H9 (cell line): ENCODE data around the gene IP6K3. TPM values are rescaled to one million over a fixed set of nuclear protein-coding genes. Genes with fewer than 3 reads are reported as not detected.

Experiments used
- DNase-seq: peaks from one replicate; pipeline ENCODE4 v3.0.0-alpha.2; 2017
- H2AFZ ChIP-seq: one replicate; pipeline ENCODE4 v1.6.1; 2013; ENCODE audit warnings: mild to moderate bottlenecking, low read length, control low read depth, moderate library complexity
- H2AK5ac ChIP-seq: 2 replicates; pipeline ENCODE4 v1.6.1; 2013; ENCODE audit warnings: low read length, control low read depth, mixed read lengths; ENCODE audit not compliant: insufficient read length
- H2BK120ac ChIP-seq: one replicate; pipeline ENCODE4 v1.6.1; 2013; ENCODE audit warnings: low read depth, mild to moderate bottlenecking, low read length, control low read depth, inconsistent platforms; ENCODE audit not compliant: poor library complexity, severe bottlenecking
- H2BK12ac ChIP-seq: 2 replicates; pipeline ENCODE4 v1.6.1; 2013; ENCODE audit warnings: low read length, control low read depth, mixed read lengths, low read depth; ENCODE audit not compliant: insufficient read length
- H2BK15ac ChIP-seq: 2 replicates; pipeline ENCODE4 v1.6.1; 2013; ENCODE audit warnings: low read depth, low read length, control low read depth
- H2BK20ac ChIP-seq: one replicate; pipeline ENCODE4 v1.6.1; 2013; ENCODE audit warnings: low read depth, mild to moderate bottlenecking, low read length, control low read depth, inconsistent platforms; ENCODE audit not compliant: poor library complexity, severe bottlenecking
- H2BK5ac ChIP-seq: 2 replicates; pipeline ENCODE4 v1.6.1; 2013; ENCODE audit warnings: low read length, control low read depth, mixed read lengths; ENCODE audit not compliant: insufficient read length
- H3K14ac ChIP-seq: 2 replicates; pipeline ENCODE4 v1.6.1; 2013; ENCODE audit warnings: low read length, control low read depth; ENCODE audit not compliant: insufficient read depth
- H3K18ac ChIP-seq: 2 replicates; pipeline ENCODE4 v1.6.1; 2013; ENCODE audit warnings: low read depth, mild to moderate bottlenecking, mixed read lengths, low read length, control low read depth; ENCODE audit not compliant: insufficient read length
- H3K23ac ChIP-seq: 2 replicates; pipeline ENCODE4 v1.6.1; 2013; ENCODE audit warnings: low read length, control low read depth, mixed read lengths, low read depth; ENCODE audit not compliant: insufficient read length
- H3K23me2 ChIP-seq: 2 replicates; pipeline ENCODE4 v1.6.1; 2013; ENCODE audit warnings: low read depth, mild to moderate bottlenecking, mixed read lengths, low read length, control low read depth; ENCODE audit not compliant: insufficient read length, poor library complexity, severe bottlenecking
- H3K27ac ChIP-seq: 2 replicates; pipeline ENCODE4 v1.5.1; 2013; ENCODE audit warnings: low read length, control low read depth, mixed read lengths, low read depth; ENCODE audit not compliant: insufficient read length
- H3K27me3 ChIP-seq: 2 replicates; pipeline ENCODE4 v1.6.1; 2013; ENCODE audit warnings: low read length, control low read depth, inconsistent platforms; ENCODE audit not compliant: insufficient read depth
- H3K4ac ChIP-seq: 2 replicates; pipeline ENCODE4 v1.6.1; 2013; ENCODE audit warnings: low read depth, mild to moderate bottlenecking, control low read depth, inconsistent platforms, low read length, moderate library complexity
- H3K4me1 ChIP-seq: 2 replicates; pipeline ENCODE4 v1.6.1; 2013; ENCODE audit warnings: low read length, control low read depth, inconsistent platforms; ENCODE audit not compliant: insufficient read depth
- H3K4me2 ChIP-seq: 2 replicates; pipeline ENCODE4 v1.6.1; 2013; ENCODE audit warnings: low read length, control low read depth, mixed read lengths; ENCODE audit not compliant: insufficient read length, insufficient read depth
- H3K56ac ChIP-seq: 2 replicates; pipeline ENCODE4 v1.6.1; 2013; ENCODE audit warnings: low read depth, mild to moderate bottlenecking, mixed read lengths, low read length, control low read depth; ENCODE audit not compliant: insufficient read length
- H3K79me1 ChIP-seq: 2 replicates; pipeline ENCODE4 v1.6.1; 2013; ENCODE audit warnings: low read depth, mild to moderate bottlenecking, moderate library complexity, low read length, control low read depth, inconsistent platforms; ENCODE audit not compliant: insufficient read depth, poor library complexity, severe bottlenecking
- H3K79me2 ChIP-seq: 2 replicates; pipeline ENCODE4 v1.6.1; 2013; ENCODE audit warnings: low read length, control low read depth, inconsistent platforms; ENCODE audit not compliant: insufficient read depth
- H3K9ac ChIP-seq: 2 replicates; pipeline ENCODE4 v1.6.1; 2013; ENCODE audit warnings: low read length, control low read depth, mixed read lengths; ENCODE audit not compliant: insufficient read length; ENCODE audit errors: extremely low read depth
- H3K9me3 ChIP-seq: one replicate; pipeline ENCODE4 v1.6.1; 2013; ENCODE audit warnings: low read depth, low read length, inconsistent platforms; ENCODE audit not compliant: control insufficient read depth
- H3T11ph ChIP-seq: one replicate; pipeline ENCODE4 v1.6.1; 2013; ENCODE audit warnings: mild to moderate bottlenecking, low read length, control low read depth, inconsistent platforms
- H4K20me1 ChIP-seq: one replicate; pipeline ENCODE4 v1.6.1; 2013; ENCODE audit not compliant: control insufficient read depth, insufficient read length, insufficient read depth
- H4K5ac ChIP-seq: 2 replicates; pipeline ENCODE4 v1.6.1; 2013; ENCODE audit warnings: low read depth, mild to moderate bottlenecking, mixed read lengths, low read length, control low read depth; ENCODE audit not compliant: insufficient read length
- H4K8ac ChIP-seq: replicated peaks from 2 replicates; pipeline ENCODE4 v1.6.1; 2013; ENCODE audit warnings: low read length, control low read depth, mixed read lengths, low read depth; ENCODE audit not compliant: insufficient read length
- H4K91ac ChIP-seq: 2 replicates; pipeline ENCODE4 v1.6.1; 2013; ENCODE audit warnings: low read depth, mild to moderate bottlenecking, moderate library complexity, mixed read lengths, low read length, control low read depth; ENCODE audit not compliant: insufficient read length
- H3K27ac Mint-ChIP-seq, 3 experiments: 2 replicates in 2 of 3; 3 replicates in 1 of 3; pipeline ENCODE4 v1.8.0; 2020 to 2021; ENCODE audit warnings: mixed read lengths in 3 of 3, mild to moderate bottlenecking in 1 of 3, moderate library complexity in 1 of 3
- H3K27me3 Mint-ChIP-seq: 2 replicates; pipeline ENCODE4 v1.8.0; 2021; ENCODE audit warnings: low read depth, mild to moderate bottlenecking, moderate library complexity, mixed read lengths
- H3K36me3 Mint-ChIP-seq, 3 experiments: 2 replicates in 2 of 3; 3 replicates in 1 of 3; pipeline ENCODE4 v1.8.0; 2020 to 2021; ENCODE audit warnings: low read depth in 3 of 3, mixed read lengths in 3 of 3; ENCODE audit not compliant: insufficient read depth in 1 of 3
- H3K4me1 Mint-ChIP-seq, 2 experiments: 2 replicates each; pipeline ENCODE4 v1.8.0; 2020; ENCODE audit warnings: mixed read lengths in 2 of 2
- H3K4me3 Mint-ChIP-seq, 2 experiments: 2 replicates in 1 of 2; 3 replicates in 1 of 2; pipeline ENCODE4 v1.8.0; 2020 to 2021; ENCODE audit warnings: mild to moderate bottlenecking in 2 of 2, mixed read lengths in 2 of 2, moderate library complexity in 1 of 2
- H3K9me3 Mint-ChIP-seq, 2 experiments: 2 replicates in 1 of 2; 3 replicates in 1 of 2; pipeline ENCODE4 v1.8.0; 2020; ENCODE audit warnings: mild to moderate bottlenecking in 2 of 2, mixed read lengths in 2 of 2, moderate library complexity in 1 of 2
- WGBS: extraction: QIAGEN DNeasy Blood & Tissue Kit; methylation state at CpG from one replicate; pipeline ENCODE4 v1.1.7; 2013; ENCODE audit warnings: missing lambda C conversion rate, low lambda C conversion rate, mixed read lengths; ENCODE audit not compliant: insufficient read length; ENCODE audit errors: extremely low coverage; 5-methylcytosine and 5-hydroxymethylcytosine counted together
- total RNA-seq: library from RNA; stranded (reverse); gene quantifications from 2 replicates; pipeline ENCODE4 v1.2.1, GENCODE V29; 2021
- TF ChIP-seq, protein P1 (sequence below): fragments of 200-600 bp; sonication (generic); conservative IDR thresholded peaks from 3 replicates; pipeline ENCODE4 v1.8.0; 2021; ENCODE audit warnings: antibody characterized with exemption, mild to moderate bottlenecking

IP6K3 gene
- total RNA-seq, 1 experiment from 2014 or later, result 0.46 TPM

DNA sequence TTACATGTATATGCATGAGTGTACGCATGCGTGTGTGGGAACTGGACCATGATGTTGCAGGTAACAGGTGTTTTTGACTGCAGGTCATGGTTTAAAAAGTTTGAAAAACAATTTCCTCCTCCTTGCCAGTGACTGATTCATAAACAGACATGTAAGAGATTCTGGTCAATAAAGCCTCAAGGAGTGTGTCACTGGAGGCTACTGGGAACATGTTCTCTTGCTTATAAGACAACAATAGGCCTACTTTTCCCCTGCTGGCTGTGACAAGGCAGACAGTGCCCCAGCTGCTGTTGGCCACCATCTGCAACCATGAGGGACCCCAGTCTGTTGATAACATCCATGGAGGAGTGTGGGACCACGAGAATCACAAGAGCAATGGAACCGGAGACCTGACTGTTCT lies 29.5 kb upstream of the IP6K3 start:
- H3K79me2 ChIP-seq, result no peaks in the 10 kb centered on the region
- H4K5ac ChIP-seq, result no peak overlapping the region
- H2BK5ac ChIP-seq, result no peak overlapping the region
- no peak overlapping the region for H3K56ac ChIP-seq
- no peak overlapping the region for H3T11ph ChIP-seq
- no peak overlapping the region for H3K23ac ChIP-seq
- peaks cover 42 to 89% (median 89%) of the 10 kb centered on the region in 3 experiments for H3K36me3 Mint-ChIP-seq
- no peak overlapping the region for H3K4me2 ChIP-seq
- H3K23me2 ChIP-seq, result no peaks in the 10 kb centered on the region
- H3K18ac ChIP-seq, result no peak overlapping the region
- no peak overlapping the region for H4K91ac ChIP-seq
- no peak overlapping the region for H2BK15ac ChIP-seq
- H3K27me3 Mint-ChIP-seq, result 0 out of 2 replicates have a peak, but pooled peaks cover 2% of the 10 kb centered on the region
- H2BK120ac ChIP-seq, result no peak overlapping the region
- H3K4ac ChIP-seq, result no peak overlapping the region
- DNase-seq, result no peak
- H2AFZ ChIP-seq, result no peak overlapping the region
- TF ChIP-seq, protein P1, sequence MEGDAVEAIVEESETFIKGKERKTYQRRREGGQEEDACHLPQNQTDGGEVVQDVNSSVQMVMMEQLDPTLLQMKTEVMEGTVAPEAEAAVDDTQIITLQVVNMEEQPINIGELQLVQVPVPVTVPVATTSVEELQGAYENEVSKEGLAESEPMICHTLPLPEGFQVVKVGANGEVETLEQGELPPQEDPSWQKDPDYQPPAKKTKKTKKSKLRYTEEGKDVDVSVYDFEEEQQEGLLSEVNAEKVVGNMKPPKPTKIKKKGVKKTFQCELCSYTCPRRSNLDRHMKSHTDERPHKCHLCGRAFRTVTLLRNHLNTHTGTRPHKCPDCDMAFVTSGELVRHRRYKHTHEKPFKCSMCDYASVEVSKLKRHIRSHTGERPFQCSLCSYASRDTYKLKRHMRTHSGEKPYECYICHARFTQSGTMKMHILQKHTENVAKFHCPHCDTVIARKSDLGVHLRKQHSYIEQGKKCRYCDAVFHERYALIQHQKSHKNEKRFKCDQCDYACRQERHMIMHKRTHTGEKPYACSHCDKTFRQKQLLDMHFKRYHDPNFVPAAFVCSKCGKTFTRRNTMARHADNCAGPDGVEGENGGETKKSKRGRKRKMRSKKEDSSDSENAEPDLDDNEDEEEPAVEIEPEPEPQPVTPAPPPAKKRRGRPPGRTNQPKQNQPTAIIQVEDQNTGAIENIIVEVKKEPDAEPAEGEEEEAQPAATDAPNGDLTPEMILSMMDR, result no peak
- H3K4me1 Mint-ChIP-seq, result peaks cover 54 to 56% of the 10 kb centered on the region in 2 experiments
- no peaks in the 10 kb centered on the region for H3K27me3 ChIP-seq
- no peak overlapping the region for H2AK5ac ChIP-seq
- H3K14ac ChIP-seq, result no peak overlapping the region
- no peak overlapping the region for H4K8ac ChIP-seq
- H2BK12ac ChIP-seq, result no peak overlapping the region
- H3K4me1 ChIP-seq, result peaks cover 12% of the 10 kb centered on the region
- H3K27ac ChIP-seq, result no peak overlapping the region
- H3K79me1 ChIP-seq, result no peaks in the 10 kb centered on the region
- peak overlapping the region in 2 of 3 experiments; percentile 13 to 81; a peak in 3 of 7 replicates for H3K27ac Mint-ChIP-seq
- H2BK20ac ChIP-seq, result no peak overlapping the region
- H3K9me3 Mint-ChIP-seq, result no peaks in the 10 kb centered on the region
- no CpG with 5 or more reads among the region's 4 CpGs for WGBS
- H3K9ac ChIP-seq, result no peak overlapping the region
- H4K20me1 ChIP-seq, result no peaks in the 10 kb centered on the region
- no peaks in the 10 kb centered on the region for H3K9me3 ChIP-seq
- no peak overlapping the region for H3K4me3 Mint-ChIP-seq
